ENCODE measurements around the gene ZBTB22. TPM values are rescaled to one million over a fixed set of nuclear protein-coding genes. Genes with fewer than 3 reads are reported as not detected.
A peak's percentile ranks its signal among the peaks of the same experiment; 100 is the strongest.
"Not testable (repeated sequence)": the region's sequence is repeated elsewhere in the genome, so short reads cannot be mapped to it uniquely, and the experiment has no call there.

ZBTB22 gene
- total RNA-seq, 1 donor from 2014 or later = 14.0 TPM

DNA sequence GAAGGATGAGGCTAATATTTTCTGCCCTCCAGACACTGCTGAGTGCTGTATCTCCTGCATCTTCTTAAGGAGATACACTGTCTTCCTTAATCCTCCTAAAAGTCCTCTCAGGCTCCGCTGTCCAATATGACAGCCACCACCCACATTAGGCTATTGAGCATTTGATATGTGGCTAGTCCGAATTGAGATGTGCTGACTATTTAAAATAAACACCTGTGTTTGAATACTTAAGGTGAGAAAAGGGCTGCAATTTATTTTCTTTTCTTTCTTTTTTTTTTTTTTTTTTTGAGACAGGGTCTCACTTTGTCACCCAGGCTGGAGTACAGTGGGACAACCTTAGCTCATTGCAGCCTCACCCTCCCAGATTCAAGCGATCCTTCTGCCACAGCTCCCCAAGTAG is 15.7 kb downstream of the ZBTB22 start:
- no peak for DNase-seq (ENCODE audit: low spot score)

GRCh38 chr6:33299237-33299944 is 18.2 kb downstream of the ZBTB22 start:
- DNase-seq (ENCODE audit: low spot score) = peak; percentile 95

GRCh38 chr6:33298773-33299236 is 18.7 kb downstream of the ZBTB22 start, which contains the start of gene RGL2:
RGL2 (minus strand) TSS chr6:33298942; CDS start chr6:33298610, 332 bp downstream.
- peak; percentile 84 for DNase-seq (ENCODE audit: low spot score)

GRCh38 chr6:33297956-33298772 is 19.4 kb downstream of the ZBTB22 start:
- DNase-seq (ENCODE audit: low spot score) = peak; percentile 93

- DNase-seq (ENCODE audit: low spot score) = peak; percentile 72
Measured at GRCh38 chr6:33297406-33297955, 20.1 kb downstream of the ZBTB22 start.

- no peak for DNase-seq (ENCODE audit: low spot score)
Measured at GRCh38 chr6:33296797-33297405, 20.6 kb downstream of the ZBTB22 start.

GRCh38 chr6:33295621-33296369 is 21.7 kb downstream of the ZBTB22 start:
- no peak for DNase-seq (ENCODE audit: low spot score)

- no peak for DNase-seq (ENCODE audit: low spot score)
Measured at GRCh38 chr6:33294086-33294823, 23.3 kb downstream of the ZBTB22 start.

DNA sequence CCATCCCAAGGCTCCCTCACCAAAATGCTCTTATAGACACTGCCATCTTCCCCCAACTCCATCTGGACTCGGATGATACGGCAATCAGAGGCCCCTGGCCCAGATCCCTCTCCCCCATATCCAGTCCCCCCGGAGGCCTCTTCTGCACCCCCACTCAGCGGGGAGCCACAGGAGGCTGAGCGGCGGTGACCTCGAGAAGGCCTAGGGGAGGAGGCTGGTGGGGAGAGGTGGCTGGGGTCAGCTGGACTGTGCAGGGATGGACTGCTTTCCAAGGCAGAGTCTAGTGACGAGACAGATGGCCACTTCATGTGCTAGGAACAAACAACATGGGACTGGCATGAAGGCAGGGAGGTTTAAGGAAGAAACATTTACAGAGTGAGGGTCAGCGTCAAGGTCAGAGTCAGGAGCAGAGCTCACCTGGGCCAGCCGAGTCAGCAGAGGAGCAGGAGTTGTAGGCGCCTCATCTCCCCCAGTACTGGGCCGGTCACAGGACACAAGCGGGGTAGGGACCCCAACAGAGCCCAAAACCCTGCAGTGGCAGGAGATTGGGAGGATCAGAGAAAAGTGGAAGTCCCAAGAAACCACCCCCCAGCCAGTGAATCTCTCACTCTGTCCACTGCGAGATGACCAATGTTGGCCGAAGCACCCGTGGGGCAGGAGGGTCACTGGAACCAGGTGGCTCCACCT is 24.4 kb downstream of the ZBTB22 start:
- no peak for DNase-seq (ENCODE audit: low spot score)

DNA sequence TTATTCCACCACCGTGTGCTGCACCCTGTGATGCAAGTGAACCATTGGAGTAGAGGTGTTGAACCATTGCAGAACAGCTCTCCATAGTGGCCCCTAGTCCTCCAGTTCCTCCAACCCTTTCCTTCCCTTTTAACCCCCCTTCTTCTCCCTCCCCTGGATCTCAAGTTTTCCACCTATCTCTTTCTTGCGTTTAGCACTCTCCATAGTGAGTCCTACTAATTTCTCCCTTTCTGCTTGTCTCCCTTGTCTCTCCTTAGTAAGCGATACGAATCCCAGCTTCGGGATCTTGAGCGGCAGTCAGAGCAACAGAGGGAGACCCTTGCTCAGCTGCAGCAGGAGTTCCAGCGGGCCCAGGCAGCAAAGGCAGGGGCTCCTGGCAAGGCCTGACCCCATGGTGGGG is 27.1 kb downstream of the ZBTB22 start:
- no peak for DNase-seq (ENCODE audit: low spot score)

GRCh38 chr6:33289784-33290315 is 27.7 kb downstream of the ZBTB22 start:
- no peak for DNase-seq (ENCODE audit: low spot score)

DNA sequence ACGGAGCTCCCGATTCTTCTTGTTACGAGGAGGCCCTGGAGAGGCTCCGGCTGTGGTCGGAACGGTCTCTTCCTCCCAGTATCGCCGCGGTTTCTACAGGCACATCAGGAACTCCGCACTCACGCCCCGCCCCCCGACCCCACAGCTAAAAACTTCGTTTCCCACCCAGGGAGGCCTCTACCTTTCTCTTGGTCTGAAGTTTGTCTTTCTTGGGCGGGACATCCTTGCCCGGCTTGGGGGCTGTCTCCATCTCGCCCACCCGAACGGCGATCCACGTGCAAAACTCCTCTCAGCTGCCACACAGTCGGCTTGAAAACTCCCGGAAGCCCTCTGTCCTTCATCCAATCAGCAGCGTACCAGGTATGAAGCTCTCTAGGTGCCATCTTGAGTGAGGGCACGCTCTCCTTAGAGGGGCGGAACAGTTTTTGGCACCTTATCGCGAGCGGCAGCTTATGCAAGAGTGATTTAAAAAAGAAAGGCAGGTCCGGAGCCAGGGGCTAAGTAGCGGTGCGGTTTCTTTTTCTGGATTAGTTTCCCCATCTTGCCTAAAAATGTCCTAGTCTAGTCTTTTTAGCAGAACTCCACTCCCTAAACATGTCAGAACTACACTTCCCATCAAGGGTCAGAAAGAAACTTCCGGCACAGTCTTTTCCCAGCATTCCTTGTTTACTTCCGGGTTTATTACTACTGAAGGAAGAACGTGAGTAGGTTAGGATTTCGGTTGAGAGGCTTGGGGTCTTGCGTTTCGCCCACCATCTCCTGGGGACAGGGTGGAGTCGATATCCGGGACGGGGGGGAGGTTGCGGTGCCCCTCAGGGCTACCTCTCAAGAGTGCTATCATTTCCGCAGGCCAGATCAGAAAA is 28.4 kb downstream of the ZBTB22 start, which contains the start of the genes PFDN6 and WDR46:
PFDN6 (plus strand) TSS at position 681 of the 863 bp plus-strand sequence. CDS start 256 bp downstream, outside the sequence.
WDR46 (minus strand) TSS at position 319 of the 863 bp plus-strand sequence; CDS start at position 250, 69 bp downstream.
- DNase-seq (ENCODE audit: low spot score) = peak; percentile 97

DNA sequence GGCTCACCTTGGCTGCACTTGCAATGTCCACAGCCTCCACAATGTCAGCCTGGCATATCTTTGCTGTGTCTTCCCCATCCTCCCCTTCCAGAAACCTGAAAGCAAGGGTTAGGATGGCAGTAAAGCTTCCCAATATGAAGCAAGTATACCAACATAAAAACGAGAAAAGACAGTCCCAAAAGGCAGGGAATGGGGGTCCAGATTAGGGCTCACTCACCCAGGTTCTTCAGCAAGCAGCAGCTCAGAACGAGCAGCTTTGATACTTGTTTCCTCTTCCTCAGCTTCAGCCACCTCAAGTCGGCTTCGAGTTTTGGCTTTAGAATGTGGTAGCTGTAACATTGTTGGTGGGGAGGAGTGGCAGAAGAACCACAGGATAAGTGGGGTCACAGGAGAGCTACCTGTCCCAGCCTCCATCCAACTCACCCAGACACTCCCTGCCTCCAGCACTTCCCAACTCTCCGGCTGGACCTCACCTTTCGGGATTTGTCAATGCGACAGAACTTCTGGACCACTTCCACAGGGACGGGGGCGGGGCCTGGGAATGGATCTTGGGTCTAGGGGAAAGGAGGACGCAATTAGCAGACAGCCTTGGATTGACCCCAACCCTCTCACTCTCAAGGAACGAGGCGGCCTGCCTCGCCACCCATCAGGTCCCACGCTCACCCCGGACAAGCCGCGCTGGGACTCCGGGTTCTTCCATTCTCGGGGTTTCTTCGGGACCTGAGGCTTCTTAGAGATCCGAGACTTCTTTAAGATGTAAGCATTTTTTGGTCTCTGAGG is 29.2 kb downstream of the ZBTB22 start:
- no peak for DNase-seq (ENCODE audit: low spot score)

GRCh38 chr6:33286946-33287914 is 30.3 kb downstream of the ZBTB22 start:
- no peak for DNase-seq (ENCODE audit: low spot score)

GRCh38 chr6:33285214-33285613 is 32.3 kb downstream of the ZBTB22 start:
- not testable (repeated sequence) for DNase-seq (ENCODE audit: low spot score)

GRCh38 chr6:33280539-33280938 is 37.0 kb downstream of the ZBTB22 start:
- DNase-seq (ENCODE audit: low spot score) = no peak
